LNCAP (cell line): ENCODE data around the gene HOMEZ.

Experiments used
- TF ChIP-seq, protein P1 (sequence below): fragments of 450-650 bp; IDR thresholded peaks from 2 replicates; pipeline ENCODE4 v1.5.1; 2017; ENCODE audit warnings: mild to moderate bottlenecking

Gene HOMEZ

DNA sequence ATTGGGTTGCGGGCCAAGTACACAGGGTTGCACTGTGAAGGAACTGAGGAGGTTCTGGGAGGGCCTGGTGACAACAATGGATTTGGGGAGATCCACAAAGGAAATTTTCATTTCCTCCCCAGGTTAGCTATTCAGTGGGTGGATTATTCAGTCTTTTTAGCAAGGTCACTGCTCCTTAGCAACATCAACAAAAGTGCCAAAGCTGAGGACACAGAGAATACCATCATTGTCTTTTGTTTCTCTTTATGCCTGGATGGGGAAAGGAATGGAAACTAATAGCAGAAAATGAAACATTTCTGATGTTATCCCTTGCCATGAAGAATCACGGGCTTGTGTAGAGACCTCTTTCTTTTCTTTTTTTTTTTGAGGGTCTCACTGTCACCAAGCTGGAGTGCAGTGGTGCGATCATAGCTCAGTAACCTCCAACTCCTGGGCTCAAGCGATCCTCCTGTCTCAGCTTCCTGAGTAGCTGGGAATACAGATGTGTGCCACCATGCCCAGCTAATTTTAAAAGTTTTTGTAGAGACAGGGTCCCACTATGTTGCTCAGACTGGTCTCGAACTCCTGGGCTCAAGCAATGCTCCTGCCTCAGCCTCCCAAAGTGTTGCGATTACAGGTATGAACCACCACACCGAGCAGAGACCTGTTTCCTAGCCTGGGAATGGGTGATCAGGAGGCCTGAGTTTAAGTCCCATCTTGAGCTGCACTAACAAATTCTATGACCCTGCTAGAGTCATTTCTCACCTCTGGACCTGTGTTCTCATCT is 10.3 kb upstream of the HOMEZ start:
- TF ChIP-seq, protein P1, sequence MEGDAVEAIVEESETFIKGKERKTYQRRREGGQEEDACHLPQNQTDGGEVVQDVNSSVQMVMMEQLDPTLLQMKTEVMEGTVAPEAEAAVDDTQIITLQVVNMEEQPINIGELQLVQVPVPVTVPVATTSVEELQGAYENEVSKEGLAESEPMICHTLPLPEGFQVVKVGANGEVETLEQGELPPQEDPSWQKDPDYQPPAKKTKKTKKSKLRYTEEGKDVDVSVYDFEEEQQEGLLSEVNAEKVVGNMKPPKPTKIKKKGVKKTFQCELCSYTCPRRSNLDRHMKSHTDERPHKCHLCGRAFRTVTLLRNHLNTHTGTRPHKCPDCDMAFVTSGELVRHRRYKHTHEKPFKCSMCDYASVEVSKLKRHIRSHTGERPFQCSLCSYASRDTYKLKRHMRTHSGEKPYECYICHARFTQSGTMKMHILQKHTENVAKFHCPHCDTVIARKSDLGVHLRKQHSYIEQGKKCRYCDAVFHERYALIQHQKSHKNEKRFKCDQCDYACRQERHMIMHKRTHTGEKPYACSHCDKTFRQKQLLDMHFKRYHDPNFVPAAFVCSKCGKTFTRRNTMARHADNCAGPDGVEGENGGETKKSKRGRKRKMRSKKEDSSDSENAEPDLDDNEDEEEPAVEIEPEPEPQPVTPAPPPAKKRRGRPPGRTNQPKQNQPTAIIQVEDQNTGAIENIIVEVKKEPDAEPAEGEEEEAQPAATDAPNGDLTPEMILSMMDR = no peak

DNA sequence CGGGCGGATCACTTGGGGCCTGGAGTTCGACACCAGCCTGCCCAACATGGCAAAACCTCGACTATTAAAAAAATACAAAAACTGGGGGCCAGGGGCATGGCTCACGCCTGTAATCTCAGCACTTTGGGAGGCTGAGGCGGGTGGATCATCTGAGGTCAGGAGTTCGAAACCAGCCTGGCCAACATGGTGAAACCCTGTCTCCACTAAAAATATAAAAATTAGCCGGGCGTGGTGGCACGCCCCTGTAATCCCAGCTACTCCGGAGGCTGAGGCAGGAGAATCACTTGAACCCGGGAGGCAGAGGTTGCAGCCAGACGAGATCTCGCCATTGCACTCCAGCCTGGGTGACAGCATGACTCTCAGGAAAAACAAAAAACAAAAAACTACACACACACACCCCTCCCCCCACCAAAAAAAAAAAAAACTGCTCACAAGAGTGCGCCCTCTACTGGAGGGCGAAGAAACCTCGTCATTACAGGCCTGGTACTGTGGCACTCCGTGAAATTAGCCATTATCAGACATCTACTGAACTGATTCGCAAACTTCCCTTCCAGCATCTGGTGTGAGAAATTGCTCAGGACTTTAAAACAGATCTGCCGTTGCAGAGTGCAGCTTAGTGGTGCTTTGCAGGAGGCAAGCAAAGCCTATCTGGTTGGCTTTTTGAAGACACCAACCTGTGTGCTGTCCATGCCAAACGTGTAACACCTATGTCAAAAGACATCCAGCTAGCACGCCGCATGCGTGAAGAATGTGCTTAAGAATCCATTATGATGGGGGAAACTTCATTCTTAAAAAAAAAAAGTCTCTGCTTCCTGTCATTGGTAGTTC is 9.0 kb upstream of the HOMEZ start:
- TF ChIP-seq, protein P1 = peak; percentile 90

DNA sequence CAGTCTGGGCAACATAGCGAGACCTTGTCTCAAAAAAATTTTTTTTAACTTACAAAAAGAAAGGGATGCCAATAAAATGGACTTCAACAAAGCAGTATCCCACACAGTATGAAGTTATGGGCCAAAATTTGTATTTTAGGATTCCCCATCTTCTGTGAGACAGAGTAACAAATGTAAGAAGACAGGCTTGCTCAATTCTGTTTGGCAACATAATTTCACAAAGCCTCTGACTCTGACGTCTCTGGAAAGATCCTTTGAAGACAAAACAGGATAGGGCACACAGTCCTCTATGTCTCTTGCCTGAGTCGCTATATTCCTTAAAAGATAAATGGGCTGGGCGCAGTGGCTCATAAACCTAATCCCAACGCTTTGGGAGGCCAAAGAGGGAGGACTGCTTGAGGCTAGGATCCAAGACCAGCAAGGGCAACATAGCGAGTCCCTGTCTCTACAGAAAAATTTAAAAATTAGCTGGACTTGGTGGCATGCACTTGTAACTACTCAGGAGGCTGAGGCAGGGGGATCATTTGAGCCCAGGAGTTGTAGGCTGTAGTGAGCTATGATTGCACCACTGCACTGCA is 1.1 kb upstream of the HOMEZ start:
- TF ChIP-seq, protein P1 = no peak

DNA sequence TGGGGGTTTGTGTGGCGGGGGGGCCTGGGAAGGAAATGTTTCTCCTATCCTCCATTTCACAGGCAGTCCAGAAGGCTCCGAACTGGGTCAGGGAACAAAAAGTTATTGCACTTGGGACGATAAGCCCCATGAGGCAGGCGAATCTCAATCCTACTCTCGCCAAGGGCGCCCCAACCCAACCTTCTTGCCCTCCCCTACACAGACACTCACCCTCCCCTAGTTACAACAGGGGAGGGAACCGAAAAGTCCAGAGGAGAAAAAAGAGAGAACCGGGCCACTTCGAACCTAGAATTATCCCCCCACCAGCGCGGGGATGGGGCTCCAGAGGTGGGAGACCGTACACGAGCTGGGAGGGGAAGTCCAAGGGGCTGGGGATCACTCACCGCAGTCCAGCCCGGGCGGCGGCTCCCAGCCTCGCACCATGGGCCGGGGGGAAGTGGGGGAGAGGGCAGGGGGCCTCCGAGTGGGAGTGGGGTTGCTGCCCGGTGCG is 357 bp downstream of the HOMEZ start:
- TF ChIP-seq, protein P1 = no peak

DNA sequence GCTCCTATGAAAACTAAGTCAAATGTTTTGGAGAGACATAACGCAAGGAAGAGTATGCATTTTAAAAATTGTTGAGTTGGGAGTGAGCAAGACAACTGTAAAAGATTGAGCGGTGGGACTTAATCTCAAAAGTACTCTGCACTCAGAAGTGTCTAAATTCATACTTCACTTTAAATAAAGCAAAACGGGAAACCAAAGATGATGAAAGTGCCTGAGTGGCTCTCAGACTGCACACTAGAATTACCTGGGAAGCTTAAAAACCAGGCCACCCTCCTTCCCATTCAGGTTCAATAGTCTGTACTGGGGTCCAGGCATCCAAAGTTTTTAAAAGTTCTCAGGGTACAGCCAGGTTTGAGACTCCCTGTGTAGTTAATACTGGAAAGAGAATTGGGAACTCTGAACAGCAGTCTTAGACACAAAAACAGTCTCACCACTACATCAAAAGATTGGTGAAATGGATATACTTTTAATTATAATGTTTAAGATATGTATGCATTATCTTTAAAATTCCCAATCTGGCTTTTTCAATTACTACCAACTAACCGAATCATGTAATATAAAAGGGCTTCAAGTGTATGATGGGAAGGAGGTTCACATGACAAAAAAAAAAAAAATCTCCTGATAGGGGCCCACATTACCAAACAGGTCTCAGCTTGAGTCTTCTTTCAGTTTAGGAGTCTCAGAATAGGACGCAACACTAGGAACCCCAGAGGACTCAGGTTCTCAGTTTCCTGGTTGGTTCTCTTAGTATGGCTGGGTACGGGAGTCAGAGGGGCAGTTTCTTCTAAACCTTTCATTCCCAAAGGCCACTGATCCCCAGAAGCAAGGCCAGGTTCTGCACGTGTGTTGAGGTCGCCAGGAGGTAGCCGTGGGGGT is 1.0 kb downstream of the HOMEZ start:
- TF ChIP-seq, protein P1 = no peak

DNA sequence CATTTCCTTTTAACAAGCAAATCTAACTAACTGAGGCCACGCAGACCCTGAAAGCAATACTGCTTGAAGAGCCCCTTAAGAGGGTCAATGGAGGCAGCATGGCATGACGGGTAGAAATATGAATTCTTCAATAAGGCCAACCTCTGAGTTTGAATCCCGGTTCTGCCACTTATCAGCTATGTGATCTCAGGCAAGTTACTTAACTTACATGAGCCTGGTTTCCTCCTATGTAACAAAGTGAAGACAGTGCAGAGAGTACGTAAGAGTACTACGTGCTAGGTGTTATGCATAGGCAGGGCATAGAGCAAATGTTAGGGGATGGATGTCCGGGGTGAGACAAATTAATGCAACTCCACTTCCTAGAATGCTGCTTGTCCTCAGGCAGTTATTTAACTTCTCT is 4.7 kb downstream of the HOMEZ start:
- TF ChIP-seq, protein P1 = no peak

DNA sequence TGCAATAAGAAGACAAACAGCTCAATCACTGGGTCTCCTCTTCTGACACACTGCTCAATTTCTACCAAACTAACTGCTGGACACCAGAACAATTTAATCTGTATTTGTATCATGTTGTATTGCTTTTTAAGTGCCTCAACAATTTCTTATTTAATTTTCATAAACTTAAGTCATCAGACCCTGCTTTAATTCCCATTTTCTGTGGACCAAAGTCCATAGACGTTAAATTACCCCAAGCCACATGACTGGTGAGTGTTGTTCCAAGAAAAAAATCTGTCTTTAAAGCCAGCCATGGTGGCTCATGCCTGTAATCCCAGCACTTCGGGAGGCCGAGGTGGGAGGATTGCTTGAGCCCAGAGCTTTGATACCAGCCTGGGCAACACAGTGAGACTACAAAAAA is 8.7 kb downstream of the HOMEZ start:
- TF ChIP-seq, protein P1 = no peak
